Activated naive CD4-positive, alpha-beta T cell treated with anti-CD3 and anti-CD28 coated beads, Interleukin-2, amount 50 U/mL, for 72 hours (primary cell): Measurements from ENCODE around the gene TAPBP. TPM values are rescaled to one million over a fixed set of nuclear protein-coding genes. Genes with fewer than 3 reads are reported as not detected.

ENCODE experiments used
- ATAC-seq, 2 donors: fragments of 150-1000 bp; cut with Tn5 transposase; 2 replicates each; pipeline ENCODE4 v1.10.0; 2021; ENCODE audit warnings: mild to moderate bottlenecking in 2 of 2, moderate library complexity in 2 of 2
- DNase-seq, 2 donors: peaks; one replicate each; pipeline ENCODE4 v3.0.0; 2021 to 2022; ENCODE audit warnings: low spot score in 2 of 2
- H3K27ac Mint-ChIP-seq, 2 donors: one replicate each; pipeline ENCODE4 v1.8.0; 2022; ENCODE audit warnings: mild to moderate bottlenecking in 2 of 2, mixed read lengths in 2 of 2
- H3K36me3 Mint-ChIP-seq, 2 donors: one replicate each; pipeline ENCODE4 v1.8.0; 2022; ENCODE audit warnings: mixed read lengths in 2 of 2
- H3K9me3 Mint-ChIP-seq, 2 donors: one replicate each; pipeline ENCODE4 v1.8.0; 2022; ENCODE audit warnings: mixed read lengths in 2 of 2
- total RNA-seq, 2 donors: library from RNA; stranded (reverse); gene quantifications; one replicate each; pipeline ENCODE4 v1.2.3, GENCODE V29; 2022

The TAPBP gene
- total RNA-seq, 2 donors from 2014 or later, result 143 to 216 TPM

GRCh38 chr6:33249732-33250630, 63.9 kb downstream of the TAPBP start:
- ATAC-seq (peak in 1 of 2 donors; percentile 25), DNase-seq (peak in 1 of 2 donors; percentile 25)
- Mint-ChIP-seq H3K27ac (peak overlapping the region; percentile 97 to 98), H3K36me3 (peaks cover 26 to 31% of the 10 kb centered on the region in 2 donors), H3K9me3 (no peaks in the 10 kb centered on the region)

Other genes with a start within 250 kb of the TAPBP start
- 10 to 100 TPM; 24.4 to 45.8 TPM for gene HLA-DPA1, start 240.4 kb downstream of the TAPBP start, total RNA-seq
- 10 to 100 TPM; 10.6 to 39.0 TPM for gene HLA-DPB1, start 238.1 kb downstream of the TAPBP start, total RNA-seq
- 1 to 10 TPM; 1.8 to 4.6 TPM for gene COL11A2, start 121.6 kb downstream of the TAPBP start, total RNA-seq
- gene RXRB, start 113.4 kb downstream of the TAPBP start, total RNA-seq, result 10 to 100 TPM; 46.6 to 89.0 TPM
- gene SLC39A7, start 113.2 kb downstream of the TAPBP start, total RNA-seq, result 10 to 100 TPM; 45.8 to 78.2 TPM
- gene HSD17B8, start 109.4 kb downstream of the TAPBP start, total RNA-seq, result 10 to 100 TPM; 14.7 to 17.5 TPM
- 10 to 100 TPM; 30.3 to 46.5 TPM for gene RING1, start 105.6 kb downstream of the TAPBP start, total RNA-seq
- 10 to 100 TPM; 39.0 to 62.8 TPM for gene VPS52, start 42.2 kb downstream of the TAPBP start, total RNA-seq
- 1,000 to 10,000 TPM; 3,809 to 4,545 TPM for gene RPS18, start 42.0 kb downstream of the TAPBP start, total RNA-seq
- 1 to 10 TPM; 3.7 to 5.9 TPM for gene B3GALT4, start 37.0 kb downstream of the TAPBP start, total RNA-seq
- 10 to 100 TPM; 73.7 to 81.5 TPM for gene WDR46, start 24.8 kb downstream of the TAPBP start, total RNA-seq
- gene PFDN6, start 24.5 kb downstream of the TAPBP start, total RNA-seq, result 100 to 1,000 TPM in 1 of 2 donors, 10 to 100 TPM in 1; 92.9 to 103 TPM
- gene RGL2, start 15.1 kb downstream of the TAPBP start, total RNA-seq, result 100 to 1,000 TPM in 1 of 2 donors, 10 to 100 TPM in 1; 24.5 to 136 TPM
- 10 to 100 TPM; 12.2 to 18.2 TPM for gene ZBTB22, start 3.7 kb upstream of the TAPBP start, total RNA-seq
- gene DAXX, start 8.9 kb upstream of the TAPBP start, total RNA-seq, result 10 to 100 TPM; 68.4 to 72.8 TPM
- 100 to 1,000 TPM; 103 to 170 TPM for gene KIFC1, start 77.7 kb upstream of the TAPBP start, total RNA-seq
- gene PHF1, start 96.9 kb upstream of the TAPBP start, total RNA-seq, result 100 to 1,000 TPM in 1 of 2 donors, 10 to 100 TPM in 1; 27.5 to 156 TPM
- gene CUTA, start 104.0 kb upstream of the TAPBP start, total RNA-seq, result 100 to 1,000 TPM; 186 to 334 TPM
- 10 to 100 TPM; 70.5 to 71.7 TPM for gene SYNGAP1, start 106.0 kb upstream of the TAPBP start, total RNA-seq
- 10 to 100 TPM in 1 of 2 donors, 1 to 10 TPM in 1; 9.4 to 12.5 TPM for gene ZBTB9, start 140.5 kb upstream of the TAPBP start, total RNA-seq